Choroid plexus epithelial cell (primary cell): ENCODE results near the gene ADAMTS5.
A peak's percentile ranks its signal among the peaks of the same experiment; 100 is the strongest.

Source experiments
- DNase-seq: peaks from one replicate; pipeline ENCODE4 v3.0.0-alpha.2; 2010; ENCODE audit warnings: low read depth
- H3K4me3 ChIP-seq: 2 replicates; pipeline ENCODE4 v1.5.1; 2011; ENCODE audit warnings: low read depth, mild to moderate bottlenecking, control low read depth, low read length, moderate library complexity
- TF ChIP-seq, protein P1 (sequence below): conservative IDR thresholded peaks from 2 replicates; pipeline ENCODE4 v1.5.1; 2011; ENCODE audit warnings: low read depth, mild to moderate bottlenecking, control low read depth, inconsistent platforms, low read length, moderate library complexity

Gene ADAMTS5

DNA sequence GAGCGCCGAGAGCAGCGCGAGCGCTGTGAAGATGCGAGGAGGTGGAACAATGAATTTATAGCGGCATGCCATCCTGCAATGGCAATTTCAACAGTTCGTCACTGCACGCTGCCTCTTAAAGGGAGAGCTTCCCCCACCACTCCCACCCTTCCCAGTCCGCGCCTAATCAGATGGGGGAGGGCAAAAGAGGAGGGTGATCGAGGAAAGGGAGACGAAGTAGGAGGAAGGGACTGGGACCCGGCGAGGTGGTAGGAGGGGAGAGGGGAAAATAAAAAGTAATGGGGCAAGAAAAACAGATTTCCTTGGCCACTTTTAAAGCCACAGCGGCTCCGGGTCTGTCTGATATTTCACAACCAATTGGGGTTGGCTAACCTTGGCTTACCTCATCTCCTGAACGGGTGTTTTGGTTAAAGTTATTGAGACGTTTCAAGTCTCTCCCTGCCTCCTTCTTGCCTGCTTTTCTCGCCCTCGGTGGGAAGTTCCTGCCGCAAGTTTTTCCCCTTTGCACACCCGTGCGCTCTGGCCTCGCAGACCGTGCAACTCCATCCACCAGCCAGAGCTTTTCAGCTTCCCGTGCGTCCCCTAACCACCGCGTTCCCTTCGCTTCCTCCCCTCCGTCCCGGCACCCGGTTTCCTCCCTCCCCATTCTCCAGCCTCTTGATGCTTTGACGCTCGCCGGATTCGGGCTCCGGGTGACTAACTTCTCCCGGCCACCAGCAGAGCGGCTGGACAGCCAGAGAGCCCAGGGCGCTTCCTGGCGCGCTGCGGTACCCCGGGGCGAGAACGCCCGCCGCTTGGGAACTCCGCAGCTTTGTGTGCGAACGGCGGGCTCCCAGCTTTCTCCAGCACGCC is at the start of gene ADAMTS5:
TSS of gene ADAMTS5 (minus strand) at position 27 of the 852 bp plus-strand sequence. CDS start 697 bp downstream, outside the sequence.
- TF ChIP-seq, protein P1, sequence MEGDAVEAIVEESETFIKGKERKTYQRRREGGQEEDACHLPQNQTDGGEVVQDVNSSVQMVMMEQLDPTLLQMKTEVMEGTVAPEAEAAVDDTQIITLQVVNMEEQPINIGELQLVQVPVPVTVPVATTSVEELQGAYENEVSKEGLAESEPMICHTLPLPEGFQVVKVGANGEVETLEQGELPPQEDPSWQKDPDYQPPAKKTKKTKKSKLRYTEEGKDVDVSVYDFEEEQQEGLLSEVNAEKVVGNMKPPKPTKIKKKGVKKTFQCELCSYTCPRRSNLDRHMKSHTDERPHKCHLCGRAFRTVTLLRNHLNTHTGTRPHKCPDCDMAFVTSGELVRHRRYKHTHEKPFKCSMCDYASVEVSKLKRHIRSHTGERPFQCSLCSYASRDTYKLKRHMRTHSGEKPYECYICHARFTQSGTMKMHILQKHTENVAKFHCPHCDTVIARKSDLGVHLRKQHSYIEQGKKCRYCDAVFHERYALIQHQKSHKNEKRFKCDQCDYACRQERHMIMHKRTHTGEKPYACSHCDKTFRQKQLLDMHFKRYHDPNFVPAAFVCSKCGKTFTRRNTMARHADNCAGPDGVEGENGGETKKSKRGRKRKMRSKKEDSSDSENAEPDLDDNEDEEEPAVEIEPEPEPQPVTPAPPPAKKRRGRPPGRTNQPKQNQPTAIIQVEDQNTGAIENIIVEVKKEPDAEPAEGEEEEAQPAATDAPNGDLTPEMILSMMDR: no peak
- peak within 1 kb of the TSS; percentile 63 for H3K4me3 ChIP-seq
- peak; percentile 63 for DNase-seq

DNA sequence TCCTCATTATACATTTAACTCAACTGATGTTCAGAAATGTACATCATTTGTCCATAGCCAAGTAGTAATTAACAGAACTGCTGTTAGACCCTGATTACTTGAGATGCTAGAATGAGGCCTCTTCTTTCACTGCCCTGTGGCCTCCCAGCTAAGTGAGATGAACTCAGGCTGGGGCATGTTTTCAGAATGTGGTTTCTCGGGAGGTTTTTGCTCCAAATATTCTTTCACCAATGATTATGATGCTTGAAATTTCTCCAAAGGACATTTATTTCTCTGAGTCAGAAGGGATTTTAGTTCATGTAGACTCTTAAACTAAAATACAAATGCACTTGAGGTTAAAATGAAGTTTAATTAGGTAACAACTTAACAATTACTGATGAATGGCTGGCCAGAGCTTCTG is 34.6 kb upstream of the ADAMTS5 start:
- no peak overlapping the region for H3K4me3 ChIP-seq
- DNase-seq: no peak
- TF ChIP-seq, protein P1: no peak

DNA sequence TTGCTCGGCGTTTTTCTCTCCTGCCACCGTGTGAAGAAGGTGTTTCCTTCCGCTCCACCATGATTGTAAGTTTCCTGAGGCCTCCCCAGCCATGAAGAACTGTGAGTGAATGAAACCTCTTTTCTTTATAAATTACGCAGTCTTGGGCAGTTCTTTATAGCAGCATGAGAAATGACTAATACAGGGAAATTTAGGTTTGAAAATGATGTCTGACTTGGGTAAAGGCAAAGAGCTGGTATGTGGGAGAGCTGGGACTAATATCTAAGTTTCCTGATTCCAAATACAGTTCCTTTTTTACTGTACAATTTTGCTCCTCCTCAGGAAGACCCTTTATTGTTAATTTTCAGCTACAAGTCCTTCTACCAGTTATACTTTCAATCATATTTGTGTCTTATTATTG is 16.7 kb upstream of the ADAMTS5 start:
- H3K4me3 ChIP-seq: no peak overlapping the region
- no peak for DNase-seq
- TF ChIP-seq, protein P1: no peak

DNA sequence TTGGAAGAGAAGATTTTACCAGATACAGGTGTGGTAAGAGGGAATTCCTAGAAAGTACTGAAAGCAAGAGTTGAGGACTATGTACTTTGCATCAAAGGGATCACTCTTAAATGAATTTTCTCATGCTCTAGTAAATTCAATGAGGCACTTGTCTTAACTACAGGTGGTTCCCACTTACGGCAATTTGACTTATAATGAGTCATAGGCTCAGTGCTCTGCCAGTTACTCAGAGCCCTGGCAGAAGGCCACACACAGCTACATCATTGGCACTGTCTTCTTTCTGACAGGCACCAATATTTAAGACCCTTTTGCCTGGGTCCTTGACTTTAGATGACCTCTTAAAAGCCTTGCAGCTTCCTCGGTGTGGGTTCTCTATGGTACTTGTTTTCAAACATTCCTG is 15.9 kb upstream of the ADAMTS5 start:
- DNase-seq: peak; percentile 26
- no peak overlapping the region for H3K4me3 ChIP-seq
- TF ChIP-seq, protein P1: no peak

DNA sequence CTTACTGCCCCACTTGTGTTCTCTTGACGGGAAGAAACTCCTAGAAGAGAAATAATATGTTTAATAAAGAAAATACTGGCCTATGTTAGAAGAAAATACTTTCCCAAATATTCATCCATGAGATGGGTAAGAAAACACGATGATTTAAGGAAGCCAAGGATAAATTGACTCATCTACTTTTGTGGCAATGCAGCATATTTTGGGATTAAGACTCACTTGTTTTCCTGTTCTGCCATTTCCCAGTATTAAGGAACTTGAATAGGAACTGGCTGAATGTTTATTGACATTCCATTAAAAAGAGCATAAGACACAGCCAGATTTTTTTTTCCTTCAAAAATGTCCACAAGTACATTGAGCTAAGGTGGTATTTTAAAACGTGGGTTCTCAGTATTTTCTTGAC is 10.9 kb upstream of the ADAMTS5 start:
- no peak for DNase-seq
- H3K4me3 ChIP-seq: no peak overlapping the region
- TF ChIP-seq, protein P1: no peak

DNA sequence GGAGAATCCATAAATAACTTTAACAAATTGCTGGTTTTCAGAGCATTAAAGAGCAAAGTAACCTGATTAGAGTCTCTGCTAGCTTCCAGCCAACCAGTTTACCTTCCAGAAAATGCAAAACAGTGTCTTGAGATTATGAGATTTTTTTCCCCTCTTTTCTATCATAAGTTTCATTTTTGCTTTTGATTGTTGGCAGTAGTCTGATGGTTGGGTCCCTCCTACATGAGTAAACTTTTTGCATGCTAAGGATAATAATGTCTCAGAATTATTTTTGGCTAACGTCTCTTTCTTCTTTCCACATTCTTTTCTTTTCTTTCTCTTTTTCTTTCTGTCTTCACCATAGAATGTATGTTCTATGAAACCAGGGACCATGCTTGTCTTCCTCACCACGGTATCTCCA is 6.3 kb upstream of the ADAMTS5 start:
- no peak for DNase-seq
- TF ChIP-seq, protein P1: no peak
- no peak overlapping the region for H3K4me3 ChIP-seq

DNA sequence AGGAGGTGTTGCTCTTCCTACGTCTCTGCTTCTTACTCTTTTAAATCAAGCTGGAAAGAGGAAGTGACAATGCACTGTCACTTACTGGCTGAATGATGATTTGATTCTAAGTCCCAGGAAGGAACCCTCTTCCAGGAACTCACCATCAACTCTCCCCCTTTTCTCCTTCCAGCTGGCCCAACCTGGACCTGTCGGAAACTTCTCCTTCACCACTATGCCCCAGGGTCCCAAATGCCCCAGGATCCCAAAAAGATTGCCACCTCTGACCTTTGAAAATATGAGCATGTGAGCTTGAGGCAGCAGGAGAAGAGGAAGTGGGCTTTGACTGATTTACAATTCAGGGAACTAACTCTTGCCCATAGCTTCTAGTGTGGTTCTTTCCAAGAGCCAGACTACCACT is 5.3 kb upstream of the ADAMTS5 start:
- H3K4me3 ChIP-seq: no peak overlapping the region
- DNase-seq: no peak
- TF ChIP-seq, protein P1: no peak
